Measurements from ENCODE around the gene TMEM238L. TPM values are rescaled to one million over a fixed set of nuclear protein-coding genes. Genes with fewer than 3 reads are reported as not detected.

TMEM238L gene
- total RNA-seq, 1 donor from 2014 or later, result not detected

GRCh38 chr17:10838682-10839081 lies 34.8 kb upstream of the TMEM238L start:
- no peak for DNase-seq (ENCODE audit: low spot score in 2 of 2)
- Histone ChIP-seq H3K9me3 (no peaks in the 10 kb centered on the region), H3K36me3 (no peaks in the 10 kb centered on the region), H3K4me3 (no peak overlapping the region), H3K27me3 (no peaks in the 10 kb centered on the region), H3K4me1 (no peaks in the 10 kb centered on the region), H3K27ac (no peak overlapping the region)
- intact Hi-C loops (cut with DNase I), result no loop called here
- TF ChIP-seq CTCF (IDR thresholded peaks at IDR 0.05), result no peak

- Histone ChIP-seq H3K36me3 (no peaks in the 10 kb centered on the region), H3K27ac (no peak within 1 kb of the TSS), H3K9me3 (no peaks in the 10 kb centered on the region), H3K4me1 (no peaks in the 10 kb centered on the region), H3K27me3 (no peaks in the 10 kb centered on the region), H3K4me3 (no peak within 1 kb of the TSS)
- intact Hi-C loops (cut with DNase I), result no loop called here
- no peak for DNase-seq (ENCODE audit: low spot score in 2 of 2)
- TF ChIP-seq CTCF (IDR thresholded peaks at IDR 0.05), result no peak
Observed at GRCh38 chr17:10837921-10838320, 34.0 kb upstream of the TMEM238L start, which contains the start of gene PIRT. PIRT (minus strand) TSS chr17:10838087; CDS start chr17:10825645, 12,442 bp downstream.

- Histone ChIP-seq H3K4me3 (no peak overlapping the region), H3K27ac (no peak overlapping the region), H3K4me1 (no peaks in the 10 kb centered on the region), H3K36me3 (no peaks in the 10 kb centered on the region), H3K9me3 (no peaks in the 10 kb centered on the region), H3K27me3 (no peaks in the 10 kb centered on the region)
- DNase-seq (ENCODE audit: low spot score in 2 of 2), result no peak
- intact Hi-C loops (cut with DNase I), result no loop called here
- no peak for TF ChIP-seq CTCF (IDR thresholded peaks at IDR 0.05)
Observed at GRCh38 chr17:10836966-10837590, 33.2 kb upstream of the TMEM238L start.

GRCh38 chr17:10836145-10836544 lies 32.2 kb upstream of the TMEM238L start:
- no peaks in the 10 kb centered on the region for H3K4me1 ChIP-seq
- H3K36me3 ChIP-seq, result no peaks in the 10 kb centered on the region
- H3K4me3 ChIP-seq, result no peak overlapping the region
- no peaks in the 10 kb centered on the region for H3K9me3 ChIP-seq
- intact Hi-C loops (cut with DNase I), result no loop called here
- no peak for TF ChIP-seq CTCF (IDR thresholded peaks at IDR 0.05)
- H3K27ac ChIP-seq, result no peak overlapping the region
- DNase-seq (ENCODE audit: low spot score in 2 of 2), result no peak
- no peaks in the 10 kb centered on the region for H3K27me3 ChIP-seq

DNA sequence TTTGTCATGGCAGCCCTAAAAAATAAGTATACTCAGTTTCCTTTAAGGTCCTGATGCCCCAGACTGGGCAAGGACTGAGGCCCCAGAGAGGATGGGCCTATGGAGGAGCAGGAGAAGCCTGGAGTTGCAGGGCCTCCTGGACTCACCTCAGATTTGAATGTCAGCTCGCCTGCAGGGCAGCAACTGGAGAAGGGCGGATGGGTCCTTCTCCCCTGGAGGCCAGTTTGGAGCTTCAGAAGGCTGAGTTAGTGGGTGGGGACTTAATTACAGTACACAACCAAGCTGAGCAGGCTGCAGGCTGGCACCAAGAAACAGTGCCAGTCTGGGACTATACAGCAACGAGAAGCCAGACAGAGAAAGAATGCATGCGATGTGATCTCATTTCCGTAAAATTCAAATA lies 27.8 kb upstream of the TMEM238L start:
- H3K4me3 ChIP-seq, result no peak overlapping the region
- H3K36me3 ChIP-seq, result no peaks in the 10 kb centered on the region
- H3K27ac ChIP-seq, result no peak overlapping the region
- no peaks in the 10 kb centered on the region for H3K4me1 ChIP-seq
- DNase-seq (ENCODE audit: low spot score in 2 of 2), result no peak
- intact Hi-C loops (cut with DNase I), result no loop called here
- H3K9me3 ChIP-seq, result no peaks in the 10 kb centered on the region
- H3K27me3 ChIP-seq, result no peaks in the 10 kb centered on the region
- TF ChIP-seq CTCF (IDR thresholded peaks at IDR 0.05), result no peak

Measured in ascending aorta (tissue), 2 donors.